Measurements from ENCODE around the gene CELF3. TPM values are rescaled to one million over a fixed set of nuclear protein-coding genes. Genes with fewer than 3 reads are reported as not detected.

Gene CELF3
- total and polyA plus RNA-seq, 2 of the 13 experiments (the other 11 are each of a cell fraction or from before 2014, with no cell fraction given) = not detected

GRCh38 chr1:151710187-151710840 is 6.3 kb downstream of the CELF3 start (continued):
- no peak for TF ChIP-seq RNF219 (CRISPR knock-in tag; IDR thresholded peaks at IDR 0.05)
- TF ChIP-seq ZFYVE20 (CRISPR knock-in tag; IDR thresholded peaks at IDR 0.05; ENCODE audit: borderline replicate concordance, low read depth) = no peak
- TF ChIP-seq ZNF558 (CRISPR knock-in tag; IDR thresholded peaks at IDR 0.05; ENCODE audit: borderline replicate concordance) = no peak
- TF ChIP-seq KLF9 (CRISPR knock-in tag; IDR thresholded peaks at IDR 0.05; ENCODE audit: low read depth) = no peak
- TF ChIP-seq, protein P1, sequence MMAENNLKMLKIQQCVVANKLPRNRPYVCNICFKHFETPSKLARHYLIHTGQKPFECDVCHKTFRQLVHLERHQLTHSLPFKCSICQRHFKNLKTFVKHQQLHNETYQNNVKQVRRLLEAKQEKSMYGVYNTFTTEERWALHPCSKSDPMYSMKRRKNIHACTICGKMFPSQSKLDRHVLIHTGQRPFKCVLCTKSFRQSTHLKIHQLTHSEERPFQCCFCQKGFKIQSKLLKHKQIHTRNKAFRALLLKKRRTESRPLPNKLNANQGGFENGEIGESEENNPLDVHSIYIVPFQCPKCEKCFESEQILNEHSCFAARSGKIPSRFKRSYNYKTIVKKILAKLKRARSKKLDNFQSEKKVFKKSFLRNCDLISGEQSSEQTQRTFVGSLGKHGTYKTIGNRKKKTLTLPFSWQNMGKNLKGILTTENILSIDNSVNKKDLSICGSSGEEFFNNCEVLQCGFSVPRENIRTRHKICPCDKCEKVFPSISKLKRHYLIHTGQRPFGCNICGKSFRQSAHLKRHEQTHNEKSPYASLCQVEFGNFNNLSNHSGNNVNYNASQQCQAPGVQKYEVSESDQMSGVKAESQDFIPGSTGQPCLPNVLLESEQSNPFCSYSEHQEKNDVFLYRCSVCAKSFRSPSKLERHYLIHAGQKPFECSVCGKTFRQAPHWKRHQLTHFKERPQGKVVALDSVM (CRISPR knock-in tag; IDR thresholded peaks at IDR 0.05) = no peak
- TF ChIP-seq NFE2 (CRISPR knock-in tag; IDR thresholded peaks at IDR 0.05) = no peak
- no peak for TF ChIP-seq HNF4G (IDR thresholded peaks at IDR 0.05; ENCODE audit: borderline replicate concordance, low read depth, low read length)
- no peak for TF ChIP-seq HNF4G (CRISPR knock-in tag; IDR thresholded peaks at IDR 0.05; ENCODE audit: borderline replicate concordance, low read depth)
- TF ChIP-seq ARID3A (IDR thresholded peaks at IDR 0.05; ENCODE audit: low read depth, low read length) = no peak
- no peak for TF ChIP-seq AHR (CRISPR knock-in tag; IDR thresholded peaks at IDR 0.05)
- no peak for TF ChIP-seq GATAD1 (CRISPR knock-in tag; IDR thresholded peaks at IDR 0.05)
- TF ChIP-seq RBM22 (optimal IDR thresholded peaks at IDR 0.05; ENCODE audit: low read length) = peak; percentile 82
- peak; percentile 96 for TF ChIP-seq ATF7 (IDR thresholded peaks at IDR 0.05)
- no peak for TF ChIP-seq ATF7 (CRISPR knock-in tag; IDR thresholded peaks at IDR 0.05)
- TF ChIP-seq RFX3 (CRISPR knock-in tag; IDR thresholded peaks at IDR 0.05) = peak; percentile 53; the same call in 1 of the 2 replicates
- TF ChIP-seq ZNF570 (CRISPR knock-in tag; IDR thresholded peaks at IDR 0.05; ENCODE audit: borderline replicate concordance) = no peak
- no peak for TF ChIP-seq ONECUT2 (CRISPR knock-in tag; IDR thresholded peaks at IDR 0.05)
